HG02610 (cell line): ENCODE measurements around the gene CRIP3.

Source experiments
- ATAC-seq: cut with Tn5 transposase; IDR thresholded peaks from one replicate; pipeline ENCODE4 v1.9.1; 2021; ENCODE audit warnings: mild to moderate bottlenecking, moderate library complexity; ENCODE audit not compliant: unreplicated experiment

Gene CRIP3

GRCh38 chr6:43258180-43258579, 50.4 kb downstream of the CRIP3 start:
- ATAC-seq: no peak

GRCh38 chr6:43257367-43258145, 51.1 kb downstream of the CRIP3 start:
- ATAC-seq: no peak

- no peak for ATAC-seq
Observed at GRCh38 chr6:43256670-43257366, 51.8 kb downstream of the CRIP3 start.
